Measurements from ENCODE around the gene AGAP6.
"Not testable (repeated sequence)": the region's sequence is repeated elsewhere in the genome, so short reads cannot be mapped to it uniquely, and the experiment has no call there.

The AGAP6 gene

DNA sequence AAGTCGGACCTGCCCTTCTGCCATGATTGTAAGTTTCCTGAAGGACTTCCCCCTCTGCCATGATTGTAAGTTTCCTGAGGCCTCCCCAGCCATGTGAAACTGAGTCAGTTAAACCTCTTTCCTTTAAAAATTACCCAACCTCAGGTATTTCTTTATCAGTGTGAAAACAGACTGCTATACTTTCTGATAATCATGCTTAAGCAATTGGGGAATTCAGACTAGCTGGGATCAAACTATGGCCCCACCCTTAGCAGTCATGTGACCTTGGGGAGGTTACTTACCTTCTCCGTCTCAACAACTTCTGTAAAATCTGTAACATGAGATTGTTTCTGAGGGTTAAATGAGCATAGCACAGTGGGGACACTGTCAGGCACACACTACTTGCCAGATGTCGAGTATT is 999 bp upstream of the AGAP6 start:
- H3K27me3 ChIP-seq (ENCODE audit: control insufficient read depth, insufficient read depth, low read length); H3K9me3 ChIP-seq (ENCODE audit: control insufficient read depth, low read length); H3K36me3 ChIP-seq (ENCODE audit: control insufficient read depth, insufficient read depth, low read length); H3K4me3 ChIP-seq (ENCODE audit: low read length); H3K9ac ChIP-seq (ENCODE audit: low read length); H3K4me1 ChIP-seq (ENCODE audit: control insufficient read depth, insufficient read depth, low read length): not testable (repeated sequence)

DNA sequence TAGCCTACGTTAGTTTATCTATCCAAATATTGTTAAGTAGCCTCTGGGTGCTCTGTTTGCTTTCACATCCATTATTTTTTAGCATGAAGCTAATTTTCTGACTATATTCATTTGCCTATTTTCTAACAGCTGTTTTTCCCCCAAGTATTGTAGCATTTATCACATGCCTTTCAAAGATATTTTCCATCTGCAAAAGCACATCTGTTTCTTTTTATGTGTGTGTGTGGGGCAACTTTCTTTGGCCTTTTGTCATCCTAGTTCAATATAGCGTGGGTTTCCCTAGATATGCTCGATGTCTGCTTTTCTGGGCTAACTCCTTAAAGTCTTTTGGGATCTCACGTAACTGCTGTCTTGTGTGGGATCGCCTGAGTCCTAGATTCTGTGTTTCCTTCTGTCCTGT is 7.1 kb downstream of the AGAP6 start:
- not testable (repeated sequence) for H3K4me1 ChIP-seq (ENCODE audit: control insufficient read depth, insufficient read depth, low read length); H3K9me3 ChIP-seq (ENCODE audit: control insufficient read depth, low read length); H3K36me3 ChIP-seq (ENCODE audit: control insufficient read depth, insufficient read depth, low read length); H3K9ac ChIP-seq (ENCODE audit: low read length); H3K4me3 ChIP-seq (ENCODE audit: low read length); H3K27me3 ChIP-seq (ENCODE audit: control insufficient read depth, insufficient read depth, low read length)

DNA sequence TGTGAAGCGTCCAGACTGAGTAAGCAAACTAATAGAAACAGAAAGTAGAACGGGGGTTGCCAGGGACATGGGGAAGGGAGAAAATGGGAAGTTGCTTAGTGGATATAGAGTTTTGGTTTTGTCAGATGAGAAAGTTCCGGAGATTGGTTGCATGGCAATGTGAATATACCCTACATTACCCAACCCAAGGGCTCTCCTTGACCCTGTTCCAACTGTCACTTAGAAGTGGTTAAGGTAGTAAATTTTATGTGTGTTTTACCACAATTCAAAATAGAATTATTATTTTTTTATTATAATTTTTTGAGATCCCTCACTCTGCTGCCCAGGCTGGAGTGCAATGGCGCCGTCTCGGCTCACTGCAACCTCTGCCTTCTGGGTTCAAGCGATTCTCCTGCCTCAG is 25.8 kb downstream of the AGAP6 start:
- H3K36me3 ChIP-seq (ENCODE audit: control insufficient read depth, insufficient read depth, low read length); H3K4me1 ChIP-seq (ENCODE audit: control insufficient read depth, insufficient read depth, low read length): not testable (repeated sequence)

DNA sequence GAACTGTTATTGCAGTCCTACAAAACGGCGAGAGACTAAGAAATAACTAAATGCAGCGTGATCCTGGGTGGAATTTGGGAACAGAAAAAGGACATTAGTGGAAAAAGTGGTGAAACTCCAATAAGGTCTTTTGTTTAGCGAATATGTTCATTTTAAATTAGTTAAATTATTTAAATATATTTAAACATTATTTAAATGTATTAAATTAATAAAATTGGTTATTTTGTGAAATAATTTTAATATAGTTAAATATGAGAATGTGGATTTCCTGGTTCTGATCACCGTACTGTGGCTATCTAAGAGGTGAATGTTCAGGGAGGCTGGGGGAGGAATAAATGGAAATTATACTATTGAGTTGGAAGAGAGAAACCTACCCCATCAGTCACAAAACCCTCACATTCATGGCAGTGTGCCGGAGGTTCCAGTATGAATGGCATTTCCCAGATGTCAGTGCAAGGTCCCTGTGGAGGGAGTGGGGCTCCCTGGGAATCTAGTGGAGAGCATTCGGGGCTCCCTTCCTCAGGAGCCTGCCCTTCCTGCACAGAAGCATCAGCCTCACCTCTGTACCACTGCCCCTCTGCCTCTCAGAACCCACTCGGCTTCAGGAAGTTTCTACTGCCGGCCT is 27.5 kb downstream of the AGAP6 start:
- not testable (repeated sequence) for H3K9ac ChIP-seq (ENCODE audit: low read length); H3K4me1 ChIP-seq (ENCODE audit: control insufficient read depth, insufficient read depth, low read length); H3K9me3 ChIP-seq (ENCODE audit: control insufficient read depth, low read length); H3K27me3 ChIP-seq (ENCODE audit: control insufficient read depth, insufficient read depth, low read length); H3K36me3 ChIP-seq (ENCODE audit: control insufficient read depth, insufficient read depth, low read length); H3K4me3 ChIP-seq (ENCODE audit: low read length)

More for the DNA sequence above, 25.8 kb downstream of the AGAP6 start:
- not testable (repeated sequence) for H3K4me3 ChIP-seq (ENCODE audit: low read length); H3K27me3 ChIP-seq (ENCODE audit: control insufficient read depth, insufficient read depth, low read length); H3K9me3 ChIP-seq (ENCODE audit: control insufficient read depth, low read length); H3K9ac ChIP-seq (ENCODE audit: low read length)

DNA sequence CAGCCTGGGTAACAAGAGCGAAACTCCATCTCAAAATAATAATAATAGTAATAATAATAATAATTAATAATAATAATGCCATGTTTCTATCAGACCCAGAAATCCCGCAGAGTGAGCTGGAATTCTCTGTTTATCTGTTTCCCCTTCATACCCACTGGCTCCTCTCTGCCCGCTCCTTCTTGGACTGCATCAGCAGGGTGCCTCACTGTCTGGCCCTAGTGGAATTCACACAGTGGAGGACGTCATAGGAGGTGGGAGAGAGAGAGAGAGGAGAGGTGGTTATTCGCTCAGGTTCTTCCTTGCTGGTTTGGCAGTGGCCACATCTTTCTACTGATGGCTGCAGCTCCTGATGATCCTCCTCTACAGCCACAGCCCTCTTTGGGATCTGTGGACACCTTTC is 28.7 kb downstream of the AGAP6 start:
- not testable (repeated sequence) for H3K27me3 ChIP-seq (ENCODE audit: control insufficient read depth, insufficient read depth, low read length); H3K4me3 ChIP-seq (ENCODE audit: low read length); H3K9me3 ChIP-seq (ENCODE audit: control insufficient read depth, low read length); H3K36me3 ChIP-seq (ENCODE audit: control insufficient read depth, insufficient read depth, low read length); H3K9ac ChIP-seq (ENCODE audit: low read length); H3K4me1 ChIP-seq (ENCODE audit: control insufficient read depth, insufficient read depth, low read length)

DNA sequence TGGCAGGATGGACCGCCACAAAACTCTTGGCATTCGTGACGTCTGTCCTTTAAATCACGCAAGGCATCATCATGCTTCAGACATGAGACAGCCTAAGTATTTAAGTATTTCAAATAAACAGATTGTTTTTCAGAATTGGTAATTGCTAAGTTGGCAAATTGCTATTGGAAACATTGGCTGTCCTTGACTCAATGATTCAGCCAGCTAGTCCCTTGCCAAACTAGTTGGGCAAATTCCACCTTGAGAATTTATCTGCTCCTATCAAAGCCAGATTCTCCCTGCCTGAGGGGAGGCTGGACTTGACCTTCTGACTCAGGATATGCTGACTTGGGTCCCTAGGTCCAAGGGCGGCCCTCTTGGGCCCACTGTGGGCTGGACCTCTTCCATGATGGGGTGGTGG is 29.4 kb downstream of the AGAP6 start:
- not testable (repeated sequence) for H3K4me1 ChIP-seq (ENCODE audit: control insufficient read depth, insufficient read depth, low read length); H3K9me3 ChIP-seq (ENCODE audit: control insufficient read depth, low read length); H3K4me3 ChIP-seq (ENCODE audit: low read length); H3K36me3 ChIP-seq (ENCODE audit: control insufficient read depth, insufficient read depth, low read length); H3K9ac ChIP-seq (ENCODE audit: low read length); H3K27me3 ChIP-seq (ENCODE audit: control insufficient read depth, insufficient read depth, low read length)

DNA sequence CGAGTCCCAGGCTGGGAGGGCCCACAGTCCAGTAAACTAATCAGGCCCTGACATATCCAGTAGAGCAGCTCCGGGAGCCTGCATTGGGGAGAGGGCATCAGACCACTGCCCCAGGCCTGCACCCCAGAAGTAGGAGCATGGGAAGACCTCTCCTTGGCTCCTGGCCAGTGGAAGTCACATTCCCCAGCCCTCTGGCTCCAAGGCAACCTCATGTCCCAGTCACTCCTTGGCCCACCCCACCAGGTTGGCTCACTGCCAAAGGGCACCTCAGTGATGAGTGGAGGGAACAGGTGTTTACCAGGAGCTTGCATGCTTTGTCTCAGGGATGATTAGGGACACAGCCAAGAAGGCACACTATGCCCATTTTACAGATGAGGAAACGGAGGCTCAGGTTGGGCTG is 31.1 kb downstream of the AGAP6 start:
- not testable (repeated sequence) for H3K27me3 ChIP-seq (ENCODE audit: control insufficient read depth, insufficient read depth, low read length); H3K4me3 ChIP-seq (ENCODE audit: low read length); H3K4me1 ChIP-seq (ENCODE audit: control insufficient read depth, insufficient read depth, low read length)

DNA sequence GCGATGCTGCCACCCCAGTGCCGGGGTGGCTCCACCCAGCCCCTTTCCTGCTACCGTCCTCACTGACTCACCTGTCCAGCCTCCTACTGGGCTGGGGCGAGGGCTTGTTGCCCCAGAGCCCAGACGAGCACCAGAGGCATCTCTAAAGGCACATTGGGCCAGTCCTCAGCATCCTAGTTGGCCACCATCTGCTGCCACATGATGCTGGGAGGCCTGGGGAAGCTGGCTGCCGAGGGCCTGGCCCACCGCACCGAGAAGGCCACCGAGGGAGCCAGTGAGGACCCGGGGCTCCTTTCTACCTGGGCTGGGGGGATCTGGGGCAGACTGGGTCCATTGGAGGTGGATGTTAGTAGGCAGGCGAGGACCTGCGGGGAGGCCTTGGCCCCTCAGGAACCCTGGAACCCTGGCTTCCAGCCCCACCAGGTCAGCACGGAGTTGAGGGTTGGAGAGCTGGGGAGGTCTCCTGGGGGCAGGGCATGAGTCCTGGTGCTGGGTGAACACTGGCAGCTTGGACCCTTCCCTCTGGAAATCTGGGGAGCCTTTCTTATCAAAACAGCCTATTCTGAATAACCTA is 32.3 kb downstream of the AGAP6 start:
- not testable (repeated sequence) for H3K9ac ChIP-seq (ENCODE audit: low read length); H3K27me3 ChIP-seq (ENCODE audit: control insufficient read depth, insufficient read depth, low read length); H3K4me1 ChIP-seq (ENCODE audit: control insufficient read depth, insufficient read depth, low read length); H3K36me3 ChIP-seq (ENCODE audit: control insufficient read depth, insufficient read depth, low read length); H3K9me3 ChIP-seq (ENCODE audit: control insufficient read depth, low read length); H3K4me3 ChIP-seq (ENCODE audit: low read length)

More for the DNA sequence above, 31.1 kb downstream of the AGAP6 start:
- not testable (repeated sequence) for H3K9ac ChIP-seq (ENCODE audit: low read length); H3K9me3 ChIP-seq (ENCODE audit: control insufficient read depth, low read length); H3K36me3 ChIP-seq (ENCODE audit: control insufficient read depth, insufficient read depth, low read length)

DNA sequence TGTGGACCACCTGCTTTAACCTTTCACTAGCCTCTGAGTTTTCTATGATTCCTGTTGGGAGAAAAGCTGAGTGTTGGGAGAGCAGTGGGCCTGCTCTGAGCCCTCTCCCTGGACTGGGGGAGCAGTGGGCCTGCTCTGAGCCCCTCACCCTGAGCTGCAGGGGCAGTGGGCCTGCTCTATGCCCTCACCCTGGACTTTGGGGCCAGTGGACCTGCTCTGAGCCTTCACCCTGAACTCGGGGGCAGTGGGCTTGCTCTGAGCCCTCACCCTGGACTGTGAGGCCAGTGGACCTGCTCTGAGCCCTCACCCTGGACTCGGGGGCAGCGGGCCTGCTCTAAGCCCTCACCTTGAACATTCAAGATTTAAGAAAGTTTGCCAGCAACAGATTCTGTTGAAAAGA is 33.4 kb downstream of the AGAP6 start:
- Histone ChIP-seq H3K36me3 (ENCODE audit: control insufficient read depth, insufficient read depth, low read length) (no peaks in the 10 kb centered on the region), H3K4me1 (ENCODE audit: control insufficient read depth, insufficient read depth, low read length) (no peaks in the 10 kb centered on the region), H3K27me3 (ENCODE audit: control insufficient read depth, insufficient read depth, low read length) (peaks cover 5% of the 10 kb centered on the region), H3K9me3 (ENCODE audit: control insufficient read depth, low read length) (no peaks in the 10 kb centered on the region), H3K9ac (ENCODE audit: low read length) (no peak overlapping the region), H3K4me3 (ENCODE audit: low read length) (no peak overlapping the region)

DNA sequence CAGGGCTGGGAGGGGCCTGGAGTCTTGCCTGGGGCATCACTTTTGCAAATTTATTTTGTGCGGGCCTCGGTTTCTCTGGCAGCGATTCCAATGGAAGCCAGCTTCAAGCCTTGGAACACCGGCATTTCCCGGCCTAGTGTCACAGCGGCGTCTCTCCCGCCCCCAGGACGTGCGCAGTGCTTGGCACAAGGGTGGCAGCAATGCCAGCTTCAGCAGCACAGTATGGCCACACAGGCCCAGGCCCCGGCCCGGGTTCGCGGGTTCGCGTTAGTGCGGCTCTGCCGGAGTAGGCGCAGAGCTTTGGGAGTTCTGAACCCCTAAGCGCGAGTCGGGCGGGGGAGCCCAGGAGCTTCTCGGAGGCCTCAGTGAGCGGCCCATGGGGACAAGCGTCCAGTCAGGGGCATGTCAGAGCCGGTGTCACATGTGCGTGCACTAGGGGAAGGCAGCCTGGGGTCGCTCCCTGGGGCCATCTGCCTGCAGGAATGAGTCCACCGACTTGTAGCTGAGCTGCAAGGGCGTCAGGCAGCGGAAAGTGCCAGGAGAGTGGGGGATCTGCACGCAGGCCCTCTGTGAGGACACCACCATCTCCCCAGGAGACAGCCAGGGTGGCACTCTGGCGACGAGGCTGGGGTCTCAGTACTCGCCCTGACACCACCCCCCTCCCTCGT is 36.6 kb downstream of the AGAP6 start:
- not testable (repeated sequence) for H3K4me1 ChIP-seq (ENCODE audit: control insufficient read depth, insufficient read depth, low read length); H3K36me3 ChIP-seq (ENCODE audit: control insufficient read depth, insufficient read depth, low read length); H3K9ac ChIP-seq (ENCODE audit: low read length); H3K4me3 ChIP-seq (ENCODE audit: low read length); H3K27me3 ChIP-seq (ENCODE audit: control insufficient read depth, insufficient read depth, low read length); H3K9me3 ChIP-seq (ENCODE audit: control insufficient read depth, low read length)

DNA sequence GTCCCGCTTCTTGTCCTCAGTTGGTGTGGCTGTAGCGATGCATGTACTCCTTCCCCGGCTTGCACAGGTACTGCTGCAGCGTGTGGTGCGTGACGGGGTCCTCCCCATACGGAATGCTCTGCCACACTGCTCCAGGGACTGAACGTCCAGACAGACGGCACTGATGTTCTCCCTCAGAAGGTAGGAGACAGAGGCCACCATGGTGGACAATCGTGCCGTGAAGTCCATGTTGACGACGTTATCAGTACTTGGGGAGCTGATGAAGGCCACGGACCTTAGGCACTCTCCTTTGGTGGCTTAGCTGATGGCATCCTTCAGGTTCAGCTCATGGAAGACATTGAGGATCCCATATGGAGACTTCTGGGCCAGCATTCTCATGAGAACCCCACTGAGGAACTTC is 37.4 kb downstream of the AGAP6 start:
- Histone ChIP-seq H3K27me3 (ENCODE audit: control insufficient read depth, insufficient read depth, low read length) (peaks cover 5% of the 10 kb centered on the region), H3K36me3 (ENCODE audit: control insufficient read depth, insufficient read depth, low read length) (no peaks in the 10 kb centered on the region), H3K4me3 (ENCODE audit: low read length) (no peak overlapping the region), H3K9me3 (ENCODE audit: control insufficient read depth, low read length) (no peaks in the 10 kb centered on the region), H3K4me1 (ENCODE audit: control insufficient read depth, insufficient read depth, low read length) (no peaks in the 10 kb centered on the region), H3K9ac (ENCODE audit: low read length) (no peak overlapping the region)

DNA sequence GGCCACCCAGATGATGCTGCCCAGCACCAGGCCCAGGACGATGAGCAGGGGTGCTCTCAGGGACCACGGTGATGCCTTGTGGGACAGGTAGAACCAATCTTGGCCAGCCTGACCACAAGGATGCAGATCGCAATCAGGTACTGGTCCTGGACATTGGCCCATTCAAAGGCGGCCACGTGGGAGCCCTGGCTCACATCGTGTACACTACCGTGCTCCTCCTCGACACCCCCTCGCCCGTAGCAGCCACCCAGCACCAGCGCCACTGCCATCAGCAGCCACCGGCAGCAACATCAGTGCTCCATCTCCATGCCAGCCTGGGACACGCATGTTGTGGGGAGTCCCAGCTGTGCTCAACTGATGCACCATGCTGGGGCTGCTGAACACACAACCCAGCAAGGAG is 39.0 kb downstream of the AGAP6 start:
- Histone ChIP-seq H3K9me3 (ENCODE audit: control insufficient read depth, low read length) (no peaks in the 10 kb centered on the region), H3K36me3 (ENCODE audit: control insufficient read depth, insufficient read depth, low read length) (no peaks in the 10 kb centered on the region), H3K4me1 (ENCODE audit: control insufficient read depth, insufficient read depth, low read length) (no peaks in the 10 kb centered on the region), H3K4me3 (ENCODE audit: low read length) (no peak overlapping the region), H3K9ac (ENCODE audit: low read length) (no peak overlapping the region), H3K27me3 (ENCODE audit: control insufficient read depth, insufficient read depth, low read length) (peaks cover 5% of the 10 kb centered on the region)

DNA sequence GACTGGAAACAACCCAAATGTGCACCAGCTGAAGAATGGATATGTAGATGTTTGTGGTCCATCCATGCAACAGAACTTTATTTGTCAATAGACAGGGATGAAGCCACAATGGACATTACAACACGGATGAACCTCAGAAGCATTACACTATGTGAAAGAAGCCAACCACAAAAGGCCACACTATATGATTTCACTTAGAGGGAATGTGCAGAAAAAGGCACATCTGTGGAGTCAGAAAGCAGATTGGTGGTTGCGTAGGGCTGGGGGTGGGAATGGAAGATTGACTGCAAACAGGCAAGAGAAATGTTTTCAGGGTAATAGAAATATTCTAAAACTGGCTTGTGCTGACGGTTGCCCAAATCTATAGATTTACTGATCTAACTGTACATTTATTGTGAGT is 45.3 kb downstream of the AGAP6 start:
- Histone ChIP-seq H3K9me3 (ENCODE audit: control insufficient read depth, low read length) (no peaks in the 10 kb centered on the region), H3K36me3 (ENCODE audit: control insufficient read depth, insufficient read depth, low read length) (no peaks in the 10 kb centered on the region), H3K4me3 (ENCODE audit: low read length) (no peak overlapping the region), H3K27me3 (ENCODE audit: control insufficient read depth, insufficient read depth, low read length) (no peaks in the 10 kb centered on the region), H3K9ac (ENCODE audit: low read length) (no peak overlapping the region), H3K4me1 (ENCODE audit: control insufficient read depth, insufficient read depth, low read length) (no peaks in the 10 kb centered on the region)

All from mucosa of stomach (tissue), 1 donor.